K562 (cell line): ENCODE results near the gene ENTREP3. TPM values are rescaled to one million over a fixed set of nuclear protein-coding genes. Genes with fewer than 3 reads are reported as not detected.
A peak's percentile ranks its signal among the peaks of the same experiment; 100 is the strongest.

Experiments used
- ATAC-seq: fragments of 200-7000 bp; cut with Tn5 transposase; 3 replicates; pipeline ENCODE4 v1.9.1; 2020; ENCODE audit warnings: moderate library complexity
- BruUV-seq: library from RNA; stranded (reverse); fragments of 400-500 nt; replicated peaks from 2 replicates; lab custom pipeline; 2021; lab: Mats Ljungman, UMichigan
- CTCF ChIA-PET: fragments of 300-600 bp; formaldehyde crosslinking; extraction: SDS; loops from one replicate; lab custom pipeline; 2021; ENCODE audit warnings: low intra/inter-chr PET ratio; lab: Yijun Ruan, JAX
- POLR2A ChIA-PET: fragments of 300-600, 350-650 bp; sonication (Branson Sonifier 250); formaldehyde crosslinking; extraction: SDS; loops from one replicate; lab custom pipeline; 2021; ENCODE audit warnings: antibody characterized with exemption, inconsistent platforms; lab: Yijun Ruan, JAX
- DNase-seq, 4 experiments: peaks; one replicate each; pipeline versions ENCODE4 v3.0.0 to v3.0.0-alpha.2; 2011 to 2018; ENCODE audit warnings: low spot score in 3 of 4, mixed read lengths in 3 of 4; ENCODE audit errors: extremely low read depth in 1 of 4
- FAIRE-seq: peaks from 2 replicates; lab custom pipeline; 2011; peaks lifted over from hg19 to GRCh38; lab: Jason Lieb, UNC
- H2AFZ ChIP-seq: 2 replicates; pipeline ENCODE4 v1.6.0; 2011; ENCODE audit warnings: low read depth, low read length, control low read depth, inconsistent platforms
- H3K27ac ChIP-seq: fragments of 200-600 bp; 3 replicates; pipeline ENCODE4 v1.8.0; 2011; ENCODE audit warnings: low read depth, mild to moderate bottlenecking, control low read depth, inconsistent platforms, low read length, moderate library complexity, mixed read lengths; ENCODE audit errors: extremely low read depth
- H3K27me3 ChIP-seq, 2 experiments: fragments of 300-600 bp in 1 of 2; 2 replicates in 1 of 2; 3 replicates in 1 of 2; pipeline versions ENCODE4 v1.6.0 to v1.8.0; 2011; ENCODE audit warnings: inconsistent platforms in 2 of 2, low read length in 2 of 2, mild to moderate bottlenecking in 1 of 2, mixed read lengths in 1 of 2, moderate library complexity in 1 of 2; ENCODE audit not compliant: control insufficient read depth in 2 of 2, insufficient read depth in 2 of 2
- H3K36me3 ChIP-seq: fragments of 300-600 bp; 3 replicates; pipeline ENCODE4 v1.8.0; 2011; ENCODE audit warnings: mild to moderate bottlenecking, low read length, inconsistent platforms; ENCODE audit not compliant: control insufficient read depth, insufficient read depth
- H3K4me1 ChIP-seq, 2 experiments: fragments of 200-600 bp in 1 of 2; replicated peaks in 1 of 2; 2 replicates in 1 of 2; 3 replicates in 1 of 2; pipeline versions ENCODE4 v1.5.1 to v1.8.0; 2011; ENCODE audit warnings: inconsistent platforms in 2 of 2, low read length in 2 of 2, mild to moderate bottlenecking in 1 of 2, mixed read lengths in 1 of 2, moderate library complexity in 1 of 2; ENCODE audit not compliant: control insufficient read depth in 2 of 2, insufficient read depth in 2 of 2
- H3K4me2 ChIP-seq: 2 replicates; pipeline ENCODE4 v1.6.1; 2011; ENCODE audit warnings: low read length, control low read depth, inconsistent platforms, mixed read lengths; ENCODE audit not compliant: insufficient read depth
- H3K4me3 ChIP-seq: fragments of 200-600 bp; sonication (generic), shearing (Covaris generic); 2 replicates; pipeline ENCODE4 v1.5.1; 2016; ENCODE audit warnings: control low read depth, inconsistent platforms
- H3K79me2 ChIP-seq: fragments of 200-600 bp; 3 replicates; pipeline ENCODE4 v1.8.0; 2011; ENCODE audit warnings: low read length, inconsistent platforms; ENCODE audit not compliant: control insufficient read depth, insufficient read depth
- H3K9ac ChIP-seq, 2 experiments: 2 replicates each; pipeline versions ENCODE4 v1.6.0 to v1.6.1; 2011; ENCODE audit warnings: low read depth in 2 of 2, low read length in 2 of 2, control low read depth in 1 of 2, inconsistent platforms in 1 of 2, mild to moderate bottlenecking in 1 of 2, mixed read lengths in 1 of 2; ENCODE audit not compliant: insufficient read depth in 1 of 2
- H3K9me1 ChIP-seq: one replicate; pipeline ENCODE4 v1.6.0; 2011; ENCODE audit warnings: inconsistent platforms, mild to moderate bottlenecking, low read length, moderate library complexity; ENCODE audit not compliant: control insufficient read depth, insufficient read depth
- H3K9me3 ChIP-seq: replicated peaks from 2 replicates; pipeline ENCODE4 v1.5.1; 2011; ENCODE audit warnings: low read depth, low read length, inconsistent platforms; ENCODE audit not compliant: control insufficient read depth, insufficient read depth
- H4K20me1 ChIP-seq: replicated peaks from 2 replicates; pipeline ENCODE4 v1.6.1; 2011; ENCODE audit warnings: low read length, inconsistent platforms, mixed read lengths; ENCODE audit not compliant: control insufficient read depth, insufficient read depth
- ARID3A ChIP-seq: IDR thresholded peaks from 2 replicates; pipeline ENCODE4 v1.6.1; 2012; ENCODE audit warnings: low read depth, low read length, improper control_type of control experiment, borderline replicate concordance
- E2F8 ChIP-seq: fragments of 450-650 bp; IDR thresholded peaks from 2 replicates; pipeline ENCODE4 v1.7.1; 2018; ENCODE audit warnings: mild to moderate bottlenecking, low read depth; ENCODE audit not compliant: partially characterized antibody
- FOXP1 ChIP-seq: sonication (generic); formaldehyde crosslinking; IDR thresholded peaks from 2 replicates; pipeline ENCODE4 v1.8.0; 2022; ENCODE audit warnings: mild to moderate bottlenecking, missing genetic modification reagents
- KDM5B ChIP-seq: fragments of 200-600 bp; sonication (generic); IDR thresholded peaks from 2 replicates; pipeline ENCODE4 v1.6.1; 2012; ENCODE audit warnings: low read depth, mild to moderate bottlenecking, moderate library complexity, low read length, control low read depth, inconsistent platforms; ENCODE audit not compliant: insufficient replicate concordance
- NUFIP1 ChIP-seq: fragments of 450-650 bp; IDR thresholded peaks from 2 replicates; pipeline ENCODE4 v1.6.1; 2018; ENCODE audit not compliant: partially characterized antibody
- SPI1 ChIP-seq: IDR thresholded peaks from 2 replicates; pipeline ENCODE4 v1.6.1; 2011; ENCODE audit warnings: low read depth, low read length, control low read depth, borderline replicate concordance
- VEZF1 ChIP-seq: fragments of 200-800 bp; sonication (Bioruptor generic); IDR thresholded peaks from 2 replicates; pipeline ENCODE4 v1.6.1; 2017; ENCODE audit warnings: missing genetic modification characterization, missing compliant biosample characterization
- ZBTB49 ChIP-seq: sonication (generic); formaldehyde crosslinking; IDR thresholded peaks from 2 replicates; pipeline ENCODE4 v1.8.0; 2022; ENCODE audit warnings: missing genetic modification reagents, mild to moderate bottlenecking, borderline replicate concordance
- ZC3H11A ChIP-seq: IDR thresholded peaks from 2 replicates; pipeline ENCODE4 v1.6.1; 2012; ENCODE audit warnings: low read depth, low read length, improper control_type of control experiment
- ZNF75A ChIP-seq: fragments of 450-650 bp; formaldehyde crosslinking; IDR thresholded peaks from 2 replicates; pipeline ENCODE4 v1.4.0; 2020; ENCODE audit warnings: mild to moderate bottlenecking
- ZNF766 ChIP-seq: fragments of 200-800 bp; sonication (Bioruptor generic); conservative IDR thresholded peaks from 2 replicates; pipeline ENCODE4 v1.6.1; 2016; ENCODE audit warnings: missing genetic modification characterization, missing compliant biosample characterization
- WGBS: fragments of 100-300 bp; shearing (Covaris generic); methylation state at CpG from one replicate; pipeline ENCODE4 v1.1.6; 2016; ENCODE audit warnings: low coverage, mixed read lengths; ENCODE audit not compliant: insufficient coverage; ENCODE audit errors: missing lambda C conversion rate; 5-methylcytosine and 5-hydroxymethylcytosine counted together
- in situ Hi-C: fragments of 300-500 bp; cut with MboI; formaldehyde crosslinking; loops from 4 replicates; pipeline ENCODE4 v1.15.0; 2018; ENCODE audit warnings: inconsistent platforms, mixed read lengths
- intact Hi-C: fragments of 100-400 bp; cut with micrococcal nuclease; formaldehyde crosslinking; loops from 2 replicates; pipeline ENCODE4 v1.14.2; 2022
- polyA plus RNA-seq, 8 experiments: library from polyadenylated mRNA; depleted of rRNA in 4 of 8; stranded (reverse) in 5 of 8; unstranded in 3 of 8; fragments of >200 nt; fragmentation: Nextera tagmentation in 2 of 8; fragmentation: Illumina TruSeq in 1 of 8; extraction: Ambion mirVana in 2 of 8; extraction: Trizol in 1 of 8; gene quantifications; 2 replicates each; pipeline versions ENCODE4 v1.2.1 to v1.2.3, GENCODE V29; 2011 to 2014; ENCODE audit warnings: inconsistent platforms in 1 of 8, missing spikeins in 1 of 8
- total RNA-seq, 7 experiments: library from RNA; depleted of rRNA in 6 of 7; stranded (reverse); fragments of >200 nt in 6 of 7; fragmentation: Illumina TruSeq in 2 of 7; extraction: Trizol in 2 of 7; gene quantifications; 2 replicates each; pipeline versions ENCODE4 v1.2.1 to v1.2.3, GENCODE V29; 2011 to 2021; ENCODE audit warnings: low replicate concordance in 1 of 7

The ENTREP3 gene
- total and polyA plus RNA-seq, 9 of the 15 experiments (the other 6 are each of a cell fraction or from before 2014, with no cell fraction given) = 1.9 to 41.8 (median 5.9) TPM

GRCh38 chr1:155210314-155211104 lies 44.8 kb downstream of the ENTREP3 start:
- WGBS = 70% methylated on average over 4 of the region's 4 CpGs
- no peak for ATAC-seq
- H4K20me1 ChIP-seq = no peaks in the 10 kb centered on the region
- peak overlapping the region; percentile 3; the same call in 1 of the 2 replicates for H3K4me2 ChIP-seq
- POLR2A ChIA-PET = interaction anchor here (2.2 kb wide), 1 partner anchor 8 kb away, joined by 10 read pairs; no protein-coding TSS in a partner anchor
- H2AFZ ChIP-seq = no peak overlapping the region
- no peak for TF ChIP-seq FOXP1 (CRISPR knock-in tag)
- no peak for TF ChIP-seq ZC3H11A
- TF ChIP-seq E2F8 = no peak
- no peak for TF ChIP-seq NUFIP1
- TF ChIP-seq ARID3A = no peak
- TF ChIP-seq ZBTB49 (CRISPR knock-in tag) = no peak
- no peak for TF ChIP-seq VEZF1 (CRISPR knock-in tag)
- no peak for TF ChIP-seq ZNF75A (CRISPR knock-in tag)
- TF ChIP-seq ZNF766 (CRISPR knock-in tag) = no peak
- TF ChIP-seq SPI1 = peak; percentile 78
- peak; percentile 31 for TF ChIP-seq KDM5B
- TF ChIP-seq, all 486 proteins: peak for 2
- Histone ChIP-seq H3K27ac (no peak overlapping the region), H3K79me2 (peaks cover 18% of the 10 kb centered on the region), H3K9me1 (no peaks in the 10 kb centered on the region), H3K4me1 (peaks cover 19 to 30% of the 10 kb centered on the region in 2 experiments), H3K4me3 (no peak overlapping the region), H3K9me3 (peaks cover 3% of the 10 kb centered on the region; the same call in 1 of the 2 replicates), H3K9ac (peak overlapping the region in 1 of 2 experiments; percentile 48; a peak in 2 of 4 replicates), H3K27me3 (no peaks in the 10 kb centered on the region), H3K36me3 (peaks cover 22% of the 10 kb centered on the region; the same call in 2 of the 3 replicates)
- intact Hi-C loops = no loop called here
- no TSS peak for BruUV-seq
- CTCF ChIA-PET = no interaction called here
- no peak for FAIRE-seq
- peak in 1 of 4 experiments; percentile 1 for DNase-seq
- in situ Hi-C loops = no loop called here
